A673 (cell line): ENCODE measurements around the gene NFATC2.

Experiments used
- CTCF ChIP-seq: fragments of 300-800, 200-600 bp; sonication (generic); conservative IDR thresholded peaks from 2 replicates; pipeline ENCODE4 v1.5.1; 2017; ENCODE audit warnings: low read depth, mild to moderate bottlenecking, antibody characterized with exemption, low read length, moderate library complexity, mixed read lengths
- EZH2 ChIP-seq: fragments of 200-600 bp; sonication (generic); IDR thresholded peaks from 2 replicates; pipeline ENCODE4 v1.6.1; 2017; ENCODE audit warnings: borderline replicate concordance, low read depth, mild to moderate bottlenecking, mixed read lengths, antibody characterized with exemption, low read length; ENCODE audit not compliant: poor library complexity, severe bottlenecking

- TF ChIP-seq CTCF (no peak), EZH2 (no peak)
Measured at GRCh38 chr20:51360451-51361201, 181.9 kb downstream of the NFATC2 start.
